ENCODE data around the gene CPA2. TPM values are rescaled to one million over a fixed set of nuclear protein-coding genes. Genes with fewer than 3 reads are reported as not detected.

CPA2 gene
- polyA plus RNA-seq, 1 donor (not counting 4 experiments of a cell fraction or from before 2014, with no cell fraction given), result 0.33 TPM

DNA sequence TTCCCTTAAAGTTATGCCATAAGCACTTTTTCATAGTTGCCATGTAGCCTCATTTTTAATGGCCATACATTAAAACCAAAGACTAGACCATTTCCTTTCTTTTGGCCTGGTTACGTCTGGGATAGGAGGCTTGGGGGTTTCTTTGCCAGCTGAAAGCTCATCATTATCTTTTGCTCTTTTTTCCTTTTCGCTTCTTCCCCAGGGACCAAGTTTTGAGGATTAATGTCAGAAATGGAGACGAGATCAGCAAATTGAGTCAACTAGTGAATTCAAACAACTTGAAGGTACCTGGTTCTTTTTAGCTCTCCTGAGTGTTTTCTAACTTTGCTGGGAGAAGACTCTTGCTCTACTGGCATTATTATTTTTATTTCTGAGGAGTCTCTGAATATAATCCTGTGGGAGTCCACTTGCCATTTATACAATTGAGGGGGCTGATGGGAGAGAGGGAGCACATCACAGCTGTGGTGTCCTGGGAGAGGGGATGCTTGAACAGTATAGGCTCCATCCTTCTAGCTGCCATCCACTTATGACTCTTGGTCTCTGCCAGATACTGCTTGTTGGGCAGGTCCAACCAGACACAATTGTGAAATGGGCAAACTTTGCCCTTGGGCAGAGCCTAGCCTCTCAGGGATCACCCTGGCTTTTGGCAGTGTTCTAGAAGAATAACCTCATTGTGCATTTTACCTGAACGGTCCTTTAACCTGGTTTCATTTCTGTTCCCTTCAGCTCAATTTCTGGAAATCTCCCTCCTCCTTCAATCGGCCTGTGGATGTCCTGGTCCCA, 32.1 kb downstream of the CPA2 start:
- DNase-seq (ENCODE audit: low read depth, low spot score) (no peak), FAIRE-seq (no peak)
- dilution Hi-C loops (cut with MboI; ENCODE audit: extremely low pct_ligation_motif_present, low sequenced_read_pairs), result no loop called here
- Histone ChIP-seq H4K20me1 (ENCODE audit: control insufficient read depth, extremely low read depth, insufficient read depth, low read length) (peaks cover 11% of the 10 kb centered on the region), H3K36me3 (ENCODE audit: control insufficient read depth in 2 of 2, extremely low read depth in 1 of 2, insufficient read depth in 2 of 2, low read length in 2 of 2) (peaks cover 47 to 50% of the 10 kb centered on the region in 2 experiments), H3K4me3 (ENCODE audit: control insufficient read depth in 2 of 3, extremely low read depth in 1 of 3, insufficient read depth in 2 of 3, low read depth in 1 of 3, low read length in 3 of 3) (no peak overlapping the region), H2AFZ (ENCODE audit: control insufficient read depth, low read length) (no peak overlapping the region), H3K4me2 (ENCODE audit: control insufficient read depth, extremely low read depth, insufficient read depth, low read depth, low read length) (no peak overlapping the region), H3K4me1 (ENCODE audit: control insufficient read depth, extremely low read depth, insufficient read depth, low read length) (peaks cover 16% of the 10 kb centered on the region), H3K9me1 (ENCODE audit: control insufficient read depth, extremely low read depth, insufficient read depth, low read length) (no peaks in the 10 kb centered on the region), H3K27ac (ENCODE audit: control insufficient read depth, insufficient read depth, low read length) (no peak overlapping the region), H3K9ac (ENCODE audit: control insufficient read depth, extremely low read depth, insufficient read depth, low read length) (no peak overlapping the region), H3K9me3 (ENCODE audit: control insufficient read depth, low read depth, low read length) (no peaks in the 10 kb centered on the region), H3K27me3 (ENCODE audit: control insufficient read depth, extremely low read depth, insufficient read depth, low read length) (no peaks in the 10 kb centered on the region), H3K79me2 (ENCODE audit: control insufficient read depth, insufficient read depth, low read length) (peaks cover 25% of the 10 kb centered on the region)
- no peak for TF ChIP-seq EZH2 (IDR thresholded peaks at IDR 0.05; ENCODE audit: low read length)
- TF ChIP-seq, protein P1, sequence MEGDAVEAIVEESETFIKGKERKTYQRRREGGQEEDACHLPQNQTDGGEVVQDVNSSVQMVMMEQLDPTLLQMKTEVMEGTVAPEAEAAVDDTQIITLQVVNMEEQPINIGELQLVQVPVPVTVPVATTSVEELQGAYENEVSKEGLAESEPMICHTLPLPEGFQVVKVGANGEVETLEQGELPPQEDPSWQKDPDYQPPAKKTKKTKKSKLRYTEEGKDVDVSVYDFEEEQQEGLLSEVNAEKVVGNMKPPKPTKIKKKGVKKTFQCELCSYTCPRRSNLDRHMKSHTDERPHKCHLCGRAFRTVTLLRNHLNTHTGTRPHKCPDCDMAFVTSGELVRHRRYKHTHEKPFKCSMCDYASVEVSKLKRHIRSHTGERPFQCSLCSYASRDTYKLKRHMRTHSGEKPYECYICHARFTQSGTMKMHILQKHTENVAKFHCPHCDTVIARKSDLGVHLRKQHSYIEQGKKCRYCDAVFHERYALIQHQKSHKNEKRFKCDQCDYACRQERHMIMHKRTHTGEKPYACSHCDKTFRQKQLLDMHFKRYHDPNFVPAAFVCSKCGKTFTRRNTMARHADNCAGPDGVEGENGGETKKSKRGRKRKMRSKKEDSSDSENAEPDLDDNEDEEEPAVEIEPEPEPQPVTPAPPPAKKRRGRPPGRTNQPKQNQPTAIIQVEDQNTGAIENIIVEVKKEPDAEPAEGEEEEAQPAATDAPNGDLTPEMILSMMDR (optimal IDR thresholded peaks at IDR 0.05 in 1 of 3, IDR thresholded peaks at IDR 0.05 in 1 of 3, conservative IDR thresholded peaks at IDR 0.05 in 1 of 3; ENCODE audit: extremely low read depth in 1 of 3, insufficient read depth in 2 of 3, low read length in 3 of 3), result no peak

DNA sequence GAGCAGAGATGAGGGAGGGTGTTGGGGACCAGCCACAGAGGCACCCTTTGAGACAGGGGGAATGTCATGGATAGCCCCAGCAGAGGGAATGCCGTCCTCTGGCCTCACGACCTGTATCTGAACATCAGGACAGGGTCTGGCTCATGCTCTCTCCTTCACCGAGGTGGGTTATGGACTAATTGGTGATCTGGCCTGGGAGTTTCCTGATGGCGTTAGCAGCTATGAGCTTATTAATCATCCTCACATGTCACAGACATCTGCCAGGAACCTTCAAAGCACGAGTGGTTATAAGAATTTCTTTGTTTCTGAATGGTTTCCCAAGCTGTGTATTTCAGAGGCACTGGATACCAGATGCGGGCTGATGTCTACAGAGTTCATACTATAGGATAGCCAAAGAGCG, 33.2 kb downstream of the CPA2 start:
- no peak overlapping the region for H3K4me3 ChIP-seq (ENCODE audit: control insufficient read depth in 2 of 3, extremely low read depth in 1 of 3, insufficient read depth in 2 of 3, low read depth in 1 of 3, low read length in 3 of 3)
- DNase-seq (ENCODE audit: low read depth, low spot score) (no peak), FAIRE-seq (peak; percentile 13)
- no peak overlapping the region for H2AFZ ChIP-seq (ENCODE audit: control insufficient read depth, low read length)
- no peak overlapping the region for H3K4me2 ChIP-seq (ENCODE audit: control insufficient read depth, extremely low read depth, insufficient read depth, low read depth, low read length)
- H3K27me3 ChIP-seq (ENCODE audit: control insufficient read depth, extremely low read depth, insufficient read depth, low read length), result no peaks in the 10 kb centered on the region
- no peak overlapping the region for H3K9ac ChIP-seq (ENCODE audit: control insufficient read depth, extremely low read depth, insufficient read depth, low read length)
- no peaks in the 10 kb centered on the region for H3K9me1 ChIP-seq (ENCODE audit: control insufficient read depth, extremely low read depth, insufficient read depth, low read length)
- no peak overlapping the region for H3K27ac ChIP-seq (ENCODE audit: control insufficient read depth, insufficient read depth, low read length)
- dilution Hi-C loops (cut with MboI; ENCODE audit: extremely low pct_ligation_motif_present, low sequenced_read_pairs), result no loop called here
- no peaks in the 10 kb centered on the region for H3K9me3 ChIP-seq (ENCODE audit: control insufficient read depth, low read depth, low read length)
- H3K4me1 ChIP-seq (ENCODE audit: control insufficient read depth, extremely low read depth, insufficient read depth, low read length), result peaks cover 5% of the 10 kb centered on the region
- H4K20me1 ChIP-seq (ENCODE audit: control insufficient read depth, extremely low read depth, insufficient read depth, low read length), result peaks cover 8% of the 10 kb centered on the region
- TF ChIP-seq, protein P1 (optimal IDR thresholded peaks at IDR 0.05 in 1 of 3, IDR thresholded peaks at IDR 0.05 in 1 of 3, conservative IDR thresholded peaks at IDR 0.05 in 1 of 3; ENCODE audit: extremely low read depth in 1 of 3, insufficient read depth in 2 of 3, low read length in 3 of 3), result no peak
- TF ChIP-seq EZH2 (IDR thresholded peaks at IDR 0.05; ENCODE audit: low read length), result no peak
- H3K36me3 ChIP-seq (ENCODE audit: control insufficient read depth in 2 of 2, extremely low read depth in 1 of 2, insufficient read depth in 2 of 2, low read length in 2 of 2), result peaks cover 53 to 55% of the 10 kb centered on the region in 2 experiments
- H3K79me2 ChIP-seq (ENCODE audit: control insufficient read depth, insufficient read depth, low read length), result peaks cover 19% of the 10 kb centered on the region

All from keratinocyte (primary cell).